GM18526 (cell line): ENCODE data around the gene POU4F1.

ENCODE experiments used
- POLR2A ChIP-seq: IDR thresholded peaks from 3 replicates; pipeline ENCODE4 v1.6.1; 2011; ENCODE audit not compliant: insufficient read length; ENCODE audit errors: extremely low read depth

POU4F1 gene

GRCh38 chr13:78603240-78603957 is at the start of gene POU4F1:
Gene POU4F1 (minus strand): TSS chr13:78603552. CDS start chr13:78603326, 226 bp downstream.
- no peak for TF ChIP-seq POLR2A

- TF ChIP-seq POLR2A: no peak
Measured at GRCh38 chr13:78652651-78653050, 49.3 kb upstream of the POU4F1 start.

- no peak for TF ChIP-seq POLR2A
Measured at GRCh38 chr13:78650717-78651083, 47.3 kb upstream of the POU4F1 start.

GRCh38 chr13:78649997-78650716 is 46.8 kb upstream of the POU4F1 start:
- TF ChIP-seq POLR2A: no peak

- TF ChIP-seq POLR2A: no peak
Measured at GRCh38 chr13:78638216-78638615, 34.9 kb upstream of the POU4F1 start.

GRCh38 chr13:78636495-78636894 is 33.1 kb upstream of the POU4F1 start:
- no peak for TF ChIP-seq POLR2A

GRCh38 chr13:78632996-78633395 is 29.6 kb upstream of the POU4F1 start:
- no peak for TF ChIP-seq POLR2A

GRCh38 chr13:78631077-78631476 is 27.7 kb upstream of the POU4F1 start:
- TF ChIP-seq POLR2A: no peak

GRCh38 chr13:78630511-78630910 is 27.2 kb upstream of the POU4F1 start:
- TF ChIP-seq POLR2A: no peak

GRCh38 chr13:78625384-78625783 is 22.0 kb upstream of the POU4F1 start:
- no peak for TF ChIP-seq POLR2A

GRCh38 chr13:78623132-78623531 is 19.8 kb upstream of the POU4F1 start:
- TF ChIP-seq POLR2A: no peak

- TF ChIP-seq POLR2A: no peak
Measured at GRCh38 chr13:78620936-78621470, 17.7 kb upstream of the POU4F1 start.

- no peak for TF ChIP-seq POLR2A
Measured at GRCh38 chr13:78618411-78618810, 15.1 kb upstream of the POU4F1 start.

GRCh38 chr13:78611040-78611439 is 7.7 kb upstream of the POU4F1 start:
- no peak for TF ChIP-seq POLR2A

- TF ChIP-seq POLR2A: no peak
Measured at GRCh38 chr13:78610381-78610883, 7.1 kb upstream of the POU4F1 start.
